ENCODE results near the gene GALNT16. TPM values are rescaled to one million over a fixed set of nuclear protein-coding genes. Genes with fewer than 3 reads are reported as not detected.

GALNT16 gene
- total and polyA plus RNA-seq, 2 donors (not counting 1 experiment from before 2014, with no cell fraction given) = 0.09 to 3.4 TPM

DNA sequence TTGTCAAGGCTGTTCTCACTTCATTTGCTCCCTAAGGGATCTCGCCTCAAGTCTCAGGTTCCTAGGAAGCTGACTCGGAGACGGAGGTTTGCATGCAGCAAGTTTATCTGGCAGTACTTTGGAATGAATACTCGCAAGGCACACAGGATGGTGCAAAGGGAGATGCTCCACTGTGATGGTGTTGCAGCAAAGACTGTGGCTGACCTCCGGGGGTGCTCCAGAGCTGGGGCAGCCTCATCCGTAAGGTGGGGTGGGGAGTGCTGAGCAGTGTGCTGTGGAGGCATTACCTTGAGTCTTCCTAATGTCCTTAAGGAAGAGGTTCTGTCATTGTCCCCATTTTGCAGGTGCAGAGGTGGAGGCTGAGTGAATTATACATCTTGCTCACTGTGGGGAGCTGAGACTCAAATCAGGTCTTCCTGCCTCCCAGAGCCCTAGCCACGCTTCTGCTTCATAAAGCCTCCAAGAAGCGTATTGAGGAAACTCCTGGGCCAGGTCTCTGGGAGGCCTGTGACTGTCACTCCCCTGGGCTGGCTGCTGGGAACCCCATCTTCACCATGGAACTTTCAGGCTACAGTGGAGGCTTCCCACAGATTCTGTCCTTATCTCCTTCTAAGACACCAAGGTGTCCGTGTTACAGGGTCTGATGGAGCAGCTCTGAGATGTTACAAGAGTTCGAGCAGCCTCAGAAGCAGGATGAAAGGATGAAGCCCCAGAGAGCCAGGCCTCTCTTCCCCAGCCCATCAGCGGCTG, 39.5 kb downstream of the GALNT16 start:
- Mint-ChIP-seq H3K27me3 (peaks cover 16% of the 10 kb centered on the region), H3K9me3 (ENCODE audit: insufficient read depth) (no peaks in the 10 kb centered on the region), H3K27ac (no peak overlapping the region), H3K4me3 (no peak overlapping the region), H3K4me1 (no peaks in the 10 kb centered on the region)
- peak; percentile 15 for DNase-seq
- no peak overlapping the region for H3K4me3 ChIP-seq (ENCODE audit: control extremely low read depth in 1 of 5, extremely low read depth in 1 of 5, insufficient read depth in 1 of 5, low read depth in 2 of 5, low read length in 4 of 5)
- H3K4me1 ChIP-seq (ENCODE audit: control insufficient read depth in 2 of 2, insufficient read depth in 2 of 2, low read length in 2 of 2) = no peaks in the 10 kb centered on the region
- peaks cover 0 to 6% (median 0%) of the 10 kb centered on the region in 4 experiments for H3K27me3 ChIP-seq (replicated peaks in 1 of 4; ENCODE audit: control extremely low read depth in 1 of 4, control insufficient read depth in 3 of 4, insufficient read depth in 4 of 4, low read length in 3 of 4)
- H3K9me3 ChIP-seq (ENCODE audit: control extremely low read depth in 1 of 3, control insufficient read depth in 2 of 3, insufficient read depth in 1 of 3, low read length in 2 of 3) = no peaks in the 10 kb centered on the region
- H2AFZ ChIP-seq (ENCODE audit: insufficient read depth, low read depth, low read length, poor library complexity, severe bottlenecking) = no peak overlapping the region
- H3K27ac ChIP-seq (ENCODE audit: low read length in 2 of 2) = no peak overlapping the region
- ChIA-PET CTCF (interaction anchor here (1.8 kb wide), 1 partner anchor 160 kb away, joined by 5 read pairs; no protein-coding TSS in a partner anchor), POLR2A (no interaction called here)
- H3K79me2 ChIP-seq (ENCODE audit: control insufficient read depth, insufficient read depth, low read length) = no peaks in the 10 kb centered on the region
- ATAC-seq (ENCODE audit: low read depth) = no peak
- no peaks in the 10 kb centered on the region for H4K20me1 ChIP-seq (ENCODE audit: control insufficient read depth, insufficient read depth, low read length, poor library complexity, severe bottlenecking)
- intact Hi-C loops (cut with micrococcal nuclease) = no loop called here
- TF ChIP-seq CTCF (IDR thresholded peaks at IDR 0.05) (no peak), EZH2 (IDR thresholded peaks at IDR 0.05; ENCODE audit: borderline replicate concordance, insufficient read depth, low read depth, low read length, poor library complexity, severe bottlenecking) (no peak)
- WGBS (ENCODE audit: insufficient coverage) = 90% methylated on average over 7 of the region's 11 CpGs
- no peak overlapping the region for H3K4me2 ChIP-seq (replicated peaks; ENCODE audit: low read depth, low read length, poor library complexity, severe bottlenecking)
- H3K36me3 ChIP-seq (replicated peaks in 1 of 2; ENCODE audit: control extremely low read depth in 1 of 2, control insufficient read depth in 1 of 2, extremely low read depth in 1 of 2, insufficient read depth in 2 of 2, low read length in 1 of 2) = no peaks in the 10 kb centered on the region
- H3K9ac ChIP-seq (ENCODE audit: low read length) = no peak overlapping the region

DNA sequence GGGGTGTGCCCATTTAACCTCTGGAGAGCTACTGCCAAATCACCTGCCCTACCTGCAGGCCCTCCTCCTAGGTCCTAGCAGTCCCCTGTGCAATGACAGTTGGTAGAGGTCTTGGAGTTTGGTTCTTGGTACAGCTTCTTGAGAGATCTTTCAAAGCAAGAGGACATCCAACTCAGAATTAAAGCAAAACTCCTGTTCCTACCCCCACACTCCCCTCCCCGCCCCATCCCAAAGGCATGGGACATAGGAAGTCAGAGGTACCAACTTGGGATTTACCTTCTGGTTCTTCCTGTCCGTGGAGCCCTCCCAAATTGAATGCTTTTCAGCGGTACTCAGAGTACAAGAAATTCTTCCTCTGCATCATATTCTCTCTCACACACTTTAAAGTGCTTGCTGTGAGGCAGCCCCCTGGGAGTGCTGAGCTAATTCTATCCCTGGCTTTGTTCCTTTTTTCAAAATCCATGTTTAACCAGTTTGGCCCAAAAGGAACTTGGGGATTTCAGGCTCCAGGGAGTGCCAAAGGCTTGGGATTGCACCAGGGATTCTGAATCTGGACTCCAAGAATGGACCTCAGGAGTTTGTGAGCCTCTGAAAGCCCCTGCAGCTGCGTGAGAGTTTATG, 40.8 kb downstream of the GALNT16 start:
- 66% methylated on average over 3 of the region's 4 CpGs for WGBS (ENCODE audit: insufficient coverage)
- no peaks in the 10 kb centered on the region for H3K4me1 Mint-ChIP-seq
- no peak for ATAC-seq (ENCODE audit: low read depth)
- TF ChIP-seq CTCF (IDR thresholded peaks at IDR 0.05) = no peak
- no peak for TF ChIP-seq EZH2 (IDR thresholded peaks at IDR 0.05; ENCODE audit: borderline replicate concordance, insufficient read depth, low read depth, low read length, poor library complexity, severe bottlenecking)
- H3K9me3 ChIP-seq (ENCODE audit: control extremely low read depth in 1 of 3, control insufficient read depth in 2 of 3, insufficient read depth in 1 of 3, low read length in 2 of 3) = no peaks in the 10 kb centered on the region
- no peak for DNase-seq
- H3K36me3 ChIP-seq (replicated peaks in 1 of 2; ENCODE audit: control extremely low read depth in 1 of 2, control insufficient read depth in 1 of 2, extremely low read depth in 1 of 2, insufficient read depth in 2 of 2, low read length in 1 of 2) = no peaks in the 10 kb centered on the region
- H3K4me2 ChIP-seq (replicated peaks; ENCODE audit: low read depth, low read length, poor library complexity, severe bottlenecking) = no peak overlapping the region
- H3K79me2 ChIP-seq (ENCODE audit: control insufficient read depth, insufficient read depth, low read length) = no peaks in the 10 kb centered on the region
- no peak overlapping the region for H3K9ac ChIP-seq (ENCODE audit: low read length)
- no peak overlapping the region for H3K27ac ChIP-seq (ENCODE audit: low read length in 2 of 2)
- ChIA-PET POLR2A (no interaction called here), CTCF (interaction anchor here (0.6 to 1.8 kb wide), 2 partner anchors 58 to 209 kb away, joined by 3 to 5 read pairs; no protein-coding TSS in a partner anchor)
- no peak overlapping the region for H2AFZ ChIP-seq (ENCODE audit: insufficient read depth, low read depth, low read length, poor library complexity, severe bottlenecking)
- peaks cover 24% of the 10 kb centered on the region for H3K27me3 Mint-ChIP-seq
- intact Hi-C loops (cut with micrococcal nuclease) = no loop called here
- no peaks in the 10 kb centered on the region for H4K20me1 ChIP-seq (ENCODE audit: control insufficient read depth, insufficient read depth, low read length, poor library complexity, severe bottlenecking)
- no peaks in the 10 kb centered on the region for H3K9me3 Mint-ChIP-seq (ENCODE audit: insufficient read depth)
- peaks cover 0 to 8% (median 0%) of the 10 kb centered on the region in 4 experiments for H3K27me3 ChIP-seq (replicated peaks in 1 of 4; ENCODE audit: control extremely low read depth in 1 of 4, control insufficient read depth in 3 of 4, insufficient read depth in 4 of 4, low read length in 3 of 4)
- H3K4me3 Mint-ChIP-seq = no peak overlapping the region
- no peak overlapping the region for H3K4me3 ChIP-seq (ENCODE audit: control extremely low read depth in 1 of 5, extremely low read depth in 1 of 5, insufficient read depth in 1 of 5, low read depth in 2 of 5, low read length in 4 of 5)
- no peaks in the 10 kb centered on the region for H3K4me1 ChIP-seq (ENCODE audit: control insufficient read depth in 2 of 2, insufficient read depth in 2 of 2, low read length in 2 of 2)
- no peak overlapping the region for H3K27ac Mint-ChIP-seq
